ENCODE measurements around the gene CLDN15.
A peak's percentile ranks its signal among the peaks of the same experiment; 100 is the strongest.

Gene CLDN15

DNA sequence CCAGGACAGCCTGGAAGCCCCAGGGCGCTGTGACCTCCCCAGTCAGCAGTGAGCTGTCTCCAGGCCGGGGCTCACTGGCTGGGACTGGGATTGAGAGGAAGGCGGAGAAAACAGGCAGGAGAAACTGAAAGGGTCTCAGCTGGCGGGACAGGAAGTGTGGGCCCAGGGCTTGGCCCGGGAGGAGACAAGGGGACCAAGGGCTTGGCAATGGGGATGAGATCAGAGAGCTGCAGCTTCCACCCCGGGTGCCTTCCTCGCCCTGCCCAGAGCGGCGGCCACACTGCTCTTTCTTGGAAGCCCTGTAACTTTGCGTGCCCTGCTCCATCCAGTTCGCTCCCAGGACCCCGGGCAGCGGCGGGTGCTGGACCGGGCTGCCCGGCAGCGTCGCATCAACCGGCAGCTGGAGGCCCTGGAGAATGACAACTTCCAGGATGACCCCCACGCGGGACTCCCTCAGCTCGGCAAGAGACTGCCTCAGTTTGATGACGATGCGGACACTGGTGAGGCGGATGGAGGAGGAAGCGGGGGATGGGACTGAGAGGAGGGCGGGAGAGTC lies 15.2 kb downstream of the CLDN15 start:
- DNase-seq (ENCODE audit: low spot score), result no peak

DNA sequence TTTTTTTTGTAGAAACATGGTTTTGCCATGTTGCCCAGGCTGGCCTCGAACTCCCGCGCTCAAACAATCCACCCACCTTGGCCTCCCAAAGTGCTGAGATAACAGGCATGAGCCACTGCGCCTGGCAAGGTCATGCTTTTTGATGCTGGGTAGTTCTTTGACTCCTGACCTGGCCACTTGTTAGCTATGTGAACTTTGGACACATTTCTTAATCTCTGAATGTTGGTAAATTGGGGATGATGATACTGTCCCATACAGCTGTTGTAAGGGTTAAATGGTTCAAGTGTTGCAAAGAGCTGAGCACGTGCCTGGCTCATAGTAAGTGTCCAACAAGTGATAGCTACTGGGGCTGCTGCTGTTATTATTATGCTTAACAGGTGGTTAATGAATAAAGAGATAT lies 17.3 kb downstream of the CLDN15 start:
- no peak for DNase-seq (ENCODE audit: low spot score)

DNA sequence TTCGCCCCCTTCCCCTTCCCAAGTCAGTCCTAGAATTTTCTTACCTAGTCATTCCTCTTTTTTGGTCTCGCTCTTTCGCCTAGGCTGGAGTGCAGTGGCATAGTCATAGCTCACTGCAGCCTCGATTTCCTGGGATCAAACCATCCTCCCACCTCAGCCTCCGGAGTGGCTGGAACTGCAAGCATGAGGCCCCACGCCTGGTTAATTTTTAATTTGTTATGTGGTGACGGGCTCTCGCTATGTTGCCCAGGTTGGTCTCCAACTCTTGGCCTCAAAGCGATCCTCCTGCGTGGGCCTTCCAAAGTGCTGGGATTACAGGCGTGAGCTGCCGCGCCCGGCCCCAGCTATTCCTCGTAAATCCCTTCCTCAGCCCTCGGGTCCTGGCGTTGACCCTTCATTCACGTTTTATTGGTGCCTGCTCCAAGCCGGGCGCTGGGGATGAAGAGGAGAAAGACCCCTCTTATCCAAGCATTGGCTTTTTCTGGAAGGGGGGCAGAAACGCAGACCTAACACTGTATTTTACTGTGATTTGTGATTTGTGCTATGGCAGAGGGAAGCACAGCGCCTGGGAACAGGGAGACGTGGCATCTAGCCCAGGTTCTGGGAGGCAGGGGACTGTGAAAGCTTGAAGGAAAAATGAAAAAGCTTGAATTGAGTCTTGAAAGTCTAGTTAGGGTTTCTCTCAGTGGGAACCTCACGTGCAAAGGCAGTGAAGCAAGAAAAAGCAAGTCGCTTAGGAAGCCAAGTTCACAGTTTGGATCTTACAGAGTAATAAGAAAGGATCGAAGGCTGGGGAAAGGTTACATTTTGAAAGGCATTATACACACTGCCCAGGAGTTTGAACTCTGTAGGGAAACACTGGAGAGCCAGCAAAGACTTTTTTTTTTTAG lies 19.1 kb downstream of the CLDN15 start:
- DNase-seq (ENCODE audit: low spot score), result no peak

DNA sequence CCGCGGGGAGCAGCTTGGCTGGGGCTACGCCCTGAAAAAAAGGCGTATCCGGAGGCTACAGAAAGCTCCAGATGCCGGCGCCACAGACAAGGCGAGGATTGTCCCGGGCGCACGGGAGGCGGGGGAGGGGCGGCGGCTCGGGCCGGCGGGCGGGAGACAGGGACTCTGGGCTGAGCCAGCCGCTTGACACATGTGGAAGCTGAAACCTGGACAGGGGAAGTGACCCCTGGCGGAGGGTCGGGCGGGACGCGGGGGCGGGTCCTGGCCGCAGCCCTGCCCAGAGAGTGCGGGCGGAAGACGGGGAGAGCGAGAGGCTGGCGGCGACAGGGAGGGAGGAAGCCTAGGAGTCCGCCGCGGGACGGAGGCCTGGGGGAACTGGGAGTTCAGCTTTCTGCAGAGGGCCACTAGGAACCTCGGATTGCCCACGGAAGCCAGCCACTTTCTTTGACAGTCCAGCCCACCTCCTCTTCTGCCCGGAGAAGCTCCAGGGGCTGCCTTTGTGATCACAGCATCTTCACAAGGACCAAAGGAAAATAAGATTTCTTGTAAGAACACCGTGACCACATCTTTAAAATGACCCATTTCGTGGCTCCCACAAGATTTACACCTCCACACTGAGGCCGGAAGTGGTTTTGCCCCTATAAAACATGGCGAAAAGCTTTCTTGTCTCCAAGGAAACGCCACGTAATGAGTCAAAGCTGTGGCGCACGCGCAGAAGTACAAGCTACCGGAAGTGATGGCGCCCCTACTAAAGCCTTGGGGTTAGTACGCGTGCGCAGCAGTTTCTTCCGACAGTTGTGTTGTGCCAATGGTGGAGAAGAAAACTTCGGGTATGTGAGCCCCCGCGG lies 20.0 kb downstream of the CLDN15 start, which contains the start of the genes PLOD3 and ZNHIT1:
Gene PLOD3, minus strand, starts transcription at position 194 of the 848 bp plus-strand sequence. CDS start 307 bp downstream, outside the sequence.
Gene ZNHIT1, plus strand, starts transcription at position 778 of the 848 bp plus-strand sequence. Its CDS starts 31 bp downstream, at position 809.
- DNase-seq (ENCODE audit: low spot score), result peak; percentile 99

DNA sequence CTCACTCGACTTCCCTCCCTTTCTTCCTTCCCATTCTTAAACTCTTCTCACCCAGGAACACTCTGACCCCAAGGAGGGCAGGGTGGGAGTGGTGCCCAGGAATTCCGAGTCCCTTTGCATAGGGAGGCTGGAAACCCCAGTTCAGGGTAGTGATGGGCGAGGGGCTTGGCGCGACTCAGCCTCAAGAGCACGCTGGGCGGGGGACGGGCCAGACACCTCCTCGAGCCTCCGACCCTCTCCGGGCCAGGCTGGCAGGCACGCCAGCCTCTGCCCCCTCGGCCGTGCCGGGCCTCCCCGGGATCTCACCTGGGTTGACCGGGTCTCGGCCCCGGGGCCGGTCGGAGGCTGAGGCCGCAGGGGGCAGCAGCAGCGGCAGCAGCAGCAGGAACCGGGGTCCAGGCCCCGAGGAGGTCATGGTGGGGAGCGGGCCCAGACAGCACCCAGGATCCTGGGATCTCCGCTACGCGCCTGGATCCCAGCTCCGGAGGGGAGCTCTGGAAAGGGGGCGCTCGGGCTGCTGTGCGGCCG lies 20.7 kb downstream of the CLDN15 start:
- DNase-seq (ENCODE audit: low spot score), result no peak

DNA sequence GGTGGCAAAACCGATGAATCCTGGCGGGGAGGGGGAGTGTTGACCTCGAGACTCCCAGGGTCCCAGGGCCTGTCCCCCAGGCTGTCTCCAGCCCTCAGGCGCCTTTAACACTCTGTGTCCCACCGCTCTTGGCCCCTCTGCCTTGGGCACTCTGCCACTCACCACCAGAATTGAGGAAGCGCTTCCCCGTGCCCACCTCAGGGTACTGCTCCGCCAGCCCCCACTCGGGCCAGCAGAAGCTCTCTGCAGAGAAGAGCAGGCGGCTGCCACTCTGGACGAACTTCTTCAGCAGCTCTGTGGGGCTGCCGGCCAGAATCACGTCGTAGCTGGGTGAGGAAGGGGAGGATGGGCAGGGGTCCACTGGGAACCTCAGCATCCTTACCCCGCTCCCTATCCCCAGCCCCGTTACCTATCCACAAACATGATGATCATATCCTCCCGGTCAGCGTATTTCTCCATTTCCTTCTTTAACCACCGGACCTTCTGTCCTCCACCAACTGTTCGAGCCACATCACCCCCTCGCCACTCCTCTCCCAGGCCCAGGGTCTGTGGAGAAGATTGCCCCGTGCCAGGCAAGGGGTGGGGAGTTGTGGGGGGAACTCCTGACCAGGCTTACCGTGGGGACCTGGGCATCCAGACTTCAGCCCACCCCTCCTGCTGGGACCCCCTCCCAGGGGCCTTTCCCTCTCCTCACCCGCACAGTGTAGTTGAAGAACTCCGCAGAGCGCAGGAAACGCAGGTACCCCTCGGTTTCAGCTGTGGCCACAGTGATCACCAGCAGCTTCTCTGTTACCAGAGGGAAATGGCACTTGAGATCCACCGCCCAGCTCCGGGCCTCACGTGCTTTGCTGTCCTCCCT lies 21.4 kb downstream of the CLDN15 start:
- peak; percentile 47 for DNase-seq (ENCODE audit: low spot score)

DNA sequence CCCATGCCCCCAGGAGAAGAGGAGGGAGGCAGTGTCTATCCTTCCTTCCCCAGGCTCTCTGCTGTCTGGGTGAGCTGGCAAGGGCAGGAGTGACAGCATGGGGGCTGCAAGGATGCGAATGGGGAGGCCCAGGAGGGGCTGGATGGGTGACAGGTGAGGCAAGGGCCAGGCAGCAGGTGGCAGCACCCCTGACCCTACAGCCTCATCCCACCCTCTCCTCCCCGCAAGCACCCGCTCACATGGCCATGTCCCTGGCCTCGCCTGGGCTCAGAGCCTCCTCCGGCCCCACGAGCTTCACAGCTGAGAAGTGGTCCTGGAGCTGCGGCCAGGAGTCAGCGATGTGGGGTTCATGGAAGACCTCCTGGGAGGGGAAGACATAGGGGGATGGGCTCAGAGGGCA lies 25.6 kb downstream of the CLDN15 start:
- DNase-seq (ENCODE audit: low spot score), result no peak

DNA sequence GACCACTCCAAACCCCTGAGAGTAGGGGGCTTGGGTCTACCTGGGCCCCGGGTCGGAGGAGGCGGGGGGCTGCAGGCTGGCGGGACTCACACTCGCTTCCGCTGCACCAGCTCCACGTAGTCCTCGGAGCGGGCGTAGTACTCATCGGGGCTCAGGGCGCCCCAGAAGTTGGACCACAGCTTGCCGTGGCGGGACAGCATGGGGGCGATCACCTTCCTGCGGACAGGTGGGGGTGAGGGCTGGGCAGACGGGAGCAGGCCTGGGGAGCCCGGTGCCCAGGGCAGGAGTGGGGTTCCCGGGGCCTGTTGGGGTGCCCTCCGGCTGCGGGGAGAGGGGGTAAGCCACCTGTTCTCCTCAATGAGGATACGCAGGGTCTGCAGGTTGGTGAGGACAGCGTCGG lies 26.1 kb downstream of the CLDN15 start:
- DNase-seq (ENCODE audit: low spot score), result no peak

DNA sequence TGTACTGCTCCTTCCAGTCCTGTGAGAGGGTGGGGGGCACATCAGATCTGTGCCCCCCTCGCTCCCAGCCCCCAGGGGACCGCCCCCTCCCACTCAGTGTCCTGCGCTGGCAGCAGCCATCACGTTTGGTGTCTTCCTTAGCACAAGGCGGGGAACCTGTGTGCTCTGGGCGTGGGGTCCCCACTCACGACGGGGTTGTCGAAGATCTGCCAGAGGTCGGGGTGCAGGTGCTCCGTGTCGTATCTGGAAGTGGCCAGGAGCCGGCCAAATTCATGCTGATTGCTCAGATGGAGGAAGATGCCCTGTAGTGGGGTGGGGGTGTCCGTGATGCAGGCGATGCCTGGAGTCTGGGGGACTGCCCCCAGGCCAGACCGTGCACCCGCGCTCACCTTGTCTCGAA lies 27.5 kb downstream of the CLDN15 start:
- DNase-seq (ENCODE audit: low spot score), result no peak

DNA sequence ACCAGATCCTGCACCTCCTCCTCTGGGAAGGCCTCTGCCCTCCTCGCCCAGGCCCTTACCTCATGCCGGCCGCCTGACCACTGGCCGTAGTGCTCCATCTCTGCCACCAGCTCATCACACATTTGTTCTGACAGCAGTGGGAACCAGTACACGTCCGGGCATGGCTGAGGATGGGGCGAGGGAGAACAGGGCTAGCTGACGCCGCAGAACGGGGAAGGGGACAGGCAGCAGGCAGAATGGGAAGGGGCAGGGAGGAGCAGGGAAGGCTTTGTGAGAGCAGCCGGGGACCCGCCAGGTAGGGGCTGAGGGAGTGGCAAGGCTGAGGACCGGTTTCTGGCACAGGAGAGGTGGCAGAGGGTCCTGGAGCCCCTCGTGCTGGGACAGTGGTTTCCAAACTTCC lies 28.8 kb downstream of the CLDN15 start:
- no peak for DNase-seq (ENCODE audit: low spot score)

DNA sequence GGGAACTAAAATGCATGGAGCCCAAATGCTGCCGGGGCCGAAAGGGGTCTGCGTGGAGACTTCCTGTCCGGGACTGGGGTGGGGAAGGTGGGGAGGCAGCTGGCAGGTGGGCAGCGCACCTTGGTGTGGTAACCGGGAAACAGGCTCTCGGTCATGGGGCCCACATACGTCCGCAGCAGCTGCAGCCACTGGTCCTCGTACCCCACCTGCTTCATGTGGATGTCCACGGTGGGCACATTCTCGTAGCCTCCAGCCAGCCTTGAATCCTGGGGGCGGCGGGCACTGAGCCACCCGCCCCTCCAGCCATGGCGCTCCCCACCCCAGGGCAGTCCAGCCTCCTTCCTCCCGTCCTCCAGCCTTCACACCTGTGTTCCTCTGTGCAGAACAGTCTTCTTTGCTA lies 30.1 kb downstream of the CLDN15 start:
- DNase-seq (ENCODE audit: low spot score), result no peak

DNA sequence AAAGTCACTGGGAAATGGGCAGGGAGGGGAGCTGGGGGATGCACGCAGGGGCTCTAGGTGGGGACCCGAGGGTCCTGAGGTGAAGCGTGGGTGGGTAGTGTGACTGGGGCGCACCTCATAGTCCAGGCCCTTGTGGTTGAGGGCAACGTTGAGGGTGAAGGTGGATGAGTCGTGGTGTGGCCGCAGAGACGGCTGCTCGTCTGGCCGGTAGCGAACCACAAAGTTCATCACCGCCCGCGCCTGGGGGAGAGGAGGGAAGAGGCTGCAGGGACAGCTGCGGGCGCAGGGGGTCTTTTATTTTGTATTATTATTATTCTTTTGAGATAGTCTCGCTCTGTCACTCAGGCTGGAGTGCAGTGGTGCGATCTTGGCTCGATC lies 30.9 kb downstream of the CLDN15 start:
- DNase-seq (ENCODE audit: low spot score), result no peak

DNA sequence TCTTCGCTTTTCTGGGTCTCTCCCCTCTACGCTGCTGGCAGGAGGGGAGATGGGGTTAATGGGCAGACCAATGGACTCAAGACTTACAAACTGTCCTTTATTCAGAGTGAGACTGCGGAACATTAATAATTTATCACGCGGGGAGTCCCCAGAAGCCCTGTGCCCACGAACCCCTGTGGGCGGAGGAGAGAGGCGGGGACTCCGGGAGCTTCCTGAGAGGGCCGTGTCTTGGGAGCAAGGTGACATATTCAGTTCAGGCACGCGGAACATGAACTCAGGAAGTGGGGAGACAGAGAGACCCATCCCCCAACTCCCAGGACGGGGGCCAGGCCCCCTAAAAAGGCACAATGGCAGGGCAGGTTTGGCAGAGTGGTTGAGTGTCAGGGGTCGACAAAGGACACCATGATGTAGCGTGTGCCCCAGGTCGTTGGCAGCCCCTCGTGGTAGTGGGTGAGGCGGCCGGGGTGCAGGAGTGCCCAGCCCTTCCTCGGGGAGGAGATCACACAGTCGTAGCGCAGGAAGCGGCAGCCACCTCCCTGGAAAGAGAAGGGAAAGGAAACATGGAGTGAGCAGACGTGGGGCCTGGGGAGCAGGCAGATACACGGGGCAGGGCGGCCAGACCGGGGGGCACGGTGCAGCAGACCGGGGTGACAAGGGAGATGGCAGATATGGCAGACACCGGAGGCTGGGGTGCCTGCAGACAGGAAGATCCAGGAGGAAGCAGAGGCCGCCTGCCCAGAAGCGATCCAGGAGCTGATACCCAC lies 31.5 kb downstream of the CLDN15 start:
- no peak for DNase-seq (ENCODE audit: low spot score)

DNA sequence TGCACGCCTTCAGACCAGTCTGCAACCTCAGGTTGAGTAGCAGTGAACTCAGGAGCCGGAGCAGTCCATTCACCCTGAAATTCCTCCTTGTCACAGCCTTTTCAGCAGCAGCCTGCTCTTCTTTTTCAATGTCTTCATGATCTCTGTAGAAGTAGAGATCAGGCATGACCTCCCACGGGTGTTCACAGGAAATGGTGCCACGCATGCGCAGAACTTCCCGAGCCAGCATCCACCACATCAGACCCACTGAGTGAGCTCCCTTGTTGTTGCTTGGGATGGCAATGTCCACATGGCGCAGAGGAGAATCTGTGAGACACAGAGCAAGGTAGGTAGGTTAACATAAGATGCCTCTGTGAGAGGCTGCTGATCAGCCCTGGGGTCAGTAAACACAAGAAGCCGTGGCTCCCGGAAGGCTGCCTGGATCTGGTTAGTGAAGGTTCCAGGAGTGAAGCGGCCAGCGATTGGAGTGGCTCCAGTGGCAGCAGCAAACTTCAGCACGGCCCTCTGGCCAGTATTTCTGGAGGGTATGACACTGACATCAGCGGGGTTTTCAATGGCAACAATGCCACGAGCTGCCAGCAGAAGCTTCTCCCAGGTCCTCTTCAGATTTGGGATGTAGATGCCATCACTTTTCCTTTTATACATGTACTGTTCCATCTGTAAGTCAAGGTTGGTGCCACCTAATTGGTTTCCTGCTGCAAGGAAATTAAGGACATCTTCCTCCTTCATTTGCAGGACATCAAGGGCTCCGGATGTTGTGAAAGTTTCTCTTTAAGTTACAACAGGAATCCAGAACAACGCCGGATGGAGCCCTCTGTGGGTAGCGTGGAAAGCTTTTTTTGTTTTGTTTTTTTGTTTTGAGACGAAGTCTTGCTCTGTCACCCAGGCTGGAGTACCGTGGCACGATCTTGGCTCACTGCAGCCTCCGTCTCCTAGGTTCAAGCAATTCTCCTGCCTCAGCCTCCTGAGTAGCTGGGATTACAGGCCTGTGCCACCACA lies 33.6 kb downstream of the CLDN15 start:
- peak; percentile 46 for DNase-seq (ENCODE audit: low spot score)

DNA sequence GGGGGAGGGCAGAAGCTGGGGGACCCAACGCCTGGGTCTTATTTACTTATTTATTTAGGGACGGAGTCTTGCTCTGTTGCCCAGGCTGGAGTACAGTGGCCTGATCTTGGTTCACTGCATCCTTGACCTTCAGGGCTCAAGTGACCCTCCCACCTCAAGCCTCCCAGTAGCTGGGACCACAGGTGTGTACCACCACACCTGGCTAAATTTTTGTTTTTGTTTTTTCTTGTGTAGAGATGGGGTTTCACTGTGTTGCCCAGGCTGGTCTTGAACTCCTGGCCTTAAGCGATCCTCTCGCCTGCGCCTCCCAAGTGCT lies 35.0 kb downstream of the CLDN15 start:
- DNase-seq (ENCODE audit: low spot score), result no peak

DNA sequence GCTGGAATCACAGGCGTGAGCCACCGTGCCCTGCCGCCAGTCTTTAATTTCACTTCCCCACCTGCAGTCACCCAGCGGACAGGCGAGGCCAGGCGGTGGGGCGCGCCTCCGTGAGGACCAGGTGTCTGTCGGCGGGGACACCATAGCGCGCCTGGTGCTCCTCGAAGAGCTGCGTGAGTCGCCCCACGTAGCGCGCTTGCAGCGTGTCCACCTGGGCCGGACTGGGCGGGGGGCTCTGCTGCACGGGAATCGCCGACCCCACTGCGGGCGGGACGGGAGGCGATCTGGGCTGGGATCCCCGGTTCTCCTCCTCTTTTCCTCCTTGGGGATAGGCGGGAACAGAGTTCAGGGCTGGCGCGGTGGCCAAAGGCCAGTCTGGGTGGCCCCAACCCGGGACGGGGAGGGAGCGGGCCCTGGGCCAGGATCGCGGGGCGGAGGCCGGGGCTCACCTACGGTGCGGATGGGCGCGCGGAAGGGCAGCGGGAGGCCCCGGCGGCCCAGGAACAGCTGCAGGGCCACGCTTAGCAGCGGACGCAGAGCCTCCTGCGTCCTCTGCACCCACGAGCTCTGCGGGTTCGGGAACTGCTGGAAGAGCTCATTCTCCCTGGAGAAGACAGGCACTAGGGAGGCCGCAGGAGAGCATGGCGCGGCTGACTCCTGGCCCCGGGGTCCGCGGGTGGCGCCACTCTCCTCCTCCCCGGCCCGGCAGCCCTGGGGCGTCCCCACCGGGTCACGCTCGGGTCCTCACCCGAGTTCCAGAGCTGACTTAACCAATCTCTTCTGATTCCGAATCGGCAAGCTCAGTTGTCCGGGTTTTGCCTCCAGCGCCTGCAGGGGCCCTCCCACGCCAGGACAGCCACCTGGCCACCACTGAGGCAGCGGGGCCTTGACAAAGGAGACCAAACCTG lies 35.7 kb downstream of the CLDN15 start:
- DNase-seq (ENCODE audit: low spot score), result peak; percentile 43

DNA sequence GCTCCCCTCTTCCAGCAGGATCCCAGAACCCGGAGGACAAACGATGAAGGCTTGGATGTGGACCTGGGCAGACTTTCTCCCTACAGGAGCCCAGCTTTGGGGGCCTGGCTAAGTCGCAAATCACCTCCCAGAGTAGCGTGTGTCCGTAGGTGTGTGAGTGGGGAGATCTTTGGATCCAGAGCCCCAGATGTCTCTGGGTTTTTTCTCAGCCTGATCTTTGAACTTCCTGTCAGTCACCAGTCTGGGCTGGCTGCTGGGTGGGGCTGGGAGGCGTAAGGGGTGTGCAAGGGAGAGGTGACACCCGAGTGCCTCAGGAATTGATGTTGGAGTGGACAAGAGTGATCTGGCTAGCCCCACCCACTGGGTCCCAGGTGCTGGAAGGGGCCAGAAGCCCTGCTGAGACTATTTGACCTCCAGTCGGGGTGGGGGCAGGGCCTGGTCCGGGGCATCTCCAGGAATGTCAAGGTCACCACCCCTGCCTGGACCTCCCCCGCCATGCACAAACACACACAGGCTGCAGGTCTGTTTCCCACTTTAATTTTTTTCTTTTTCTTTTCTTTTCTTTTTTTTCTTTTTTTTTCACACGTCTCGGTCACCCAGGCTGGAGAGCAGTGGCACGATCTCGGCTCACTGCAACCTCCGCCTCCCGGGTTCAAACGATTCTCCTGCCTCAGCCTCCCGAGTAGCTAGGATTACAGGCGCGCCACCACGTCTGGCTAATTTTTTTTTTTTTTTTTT lies 36.6 kb downstream of the CLDN15 start, which contains the start of gene MOGAT3:
Gene MOGAT3, minus strand, starts transcription at position 175 of the 738 bp plus-strand sequence. CDS start 182 bp downstream, outside the sequence.
- no peak for DNase-seq (ENCODE audit: low spot score)

DNA sequence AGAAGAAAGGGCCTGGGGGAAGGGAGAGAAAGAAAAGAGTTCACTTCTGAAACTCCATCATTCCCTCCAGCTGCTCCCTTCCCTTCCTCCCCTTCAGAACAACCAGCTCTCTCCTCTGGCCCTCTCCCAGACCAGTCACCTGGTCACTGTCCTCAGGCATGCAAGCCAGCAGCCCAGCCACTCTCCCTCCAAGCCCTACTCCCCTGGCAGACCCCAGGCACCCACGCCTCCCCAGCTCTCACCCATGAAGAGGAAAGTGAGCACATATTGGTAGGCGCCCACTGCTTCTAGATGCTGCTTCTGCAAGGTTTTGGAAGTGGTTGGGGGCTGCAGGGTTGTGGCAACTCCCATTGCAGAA lies 37.1 kb downstream of the CLDN15 start:
- no peak for DNase-seq (ENCODE audit: low spot score)
